Keratinocyte (primary cell): ENCODE results near the gene SLC9A8. TPM values are rescaled to one million over a fixed set of nuclear protein-coding genes. Genes with fewer than 3 reads are reported as not detected.
A peak's percentile ranks its signal among the peaks of the same experiment; 100 is the strongest.

ENCODE experiments used
- DNase-seq: peaks from one replicate; pipeline ENCODE4 v3.0.0-alpha.2; 2011; ENCODE audit warnings: low read depth, missing footprints, low spot score
- FAIRE-seq: peaks from 2 replicates; lab custom pipeline; 2011; peaks lifted over from hg19 to GRCh38; lab: Jason Lieb, UNC
- H2AFZ ChIP-seq: 2 replicates; pipeline ENCODE4 v1.6.0; 2012; ENCODE audit warnings: low read length, control low read depth, inconsistent platforms; ENCODE audit not compliant: control insufficient read depth
- H3K27ac ChIP-seq: 2 replicates; pipeline ENCODE4 v1.5.1; 2011; ENCODE audit warnings: low read length; ENCODE audit not compliant: control insufficient read depth, insufficient read depth
- H3K27me3 ChIP-seq: 3 replicates; pipeline ENCODE4 v1.6.0; 2011; ENCODE audit warnings: low read length; ENCODE audit not compliant: control insufficient read depth, insufficient read depth; ENCODE audit errors: extremely low read depth
- H3K36me3 ChIP-seq, 2 experiments: 2 replicates in 1 of 2; 3 replicates in 1 of 2; pipeline ENCODE4 v1.5.1; 2011; ENCODE audit warnings: low read length in 2 of 2, mild to moderate bottlenecking in 1 of 2; ENCODE audit not compliant: control insufficient read depth in 2 of 2, insufficient read depth in 2 of 2; ENCODE audit errors: extremely low read depth in 1 of 2
- H3K4me1 ChIP-seq: 3 replicates; pipeline ENCODE4 v1.5.1; 2011; ENCODE audit warnings: low read length; ENCODE audit not compliant: control insufficient read depth, insufficient read depth; ENCODE audit errors: extremely low read depth
- H3K4me2 ChIP-seq: 3 replicates; pipeline ENCODE4 v1.6.0; 2011; ENCODE audit warnings: low read depth, low read length; ENCODE audit not compliant: control insufficient read depth, insufficient read depth; ENCODE audit errors: extremely low read depth
- H3K4me3 ChIP-seq, 3 experiments: fragments of 200-600 bp in 1 of 3; sonication (generic) in 1 of 3; 2 replicates in 2 of 3; 3 replicates in 1 of 3; pipeline ENCODE4 v1.5.1; 2011 to 2016; ENCODE audit warnings: low read length in 3 of 3, mild to moderate bottlenecking in 3 of 3, control low read depth in 2 of 3, inconsistent platforms in 1 of 3, low read depth in 1 of 3, mixed read lengths in 1 of 3, mixed run types in 1 of 3, moderate library complexity in 1 of 3; ENCODE audit not compliant: control insufficient read depth in 2 of 3, insufficient read depth in 2 of 3; ENCODE audit errors: extremely low read depth in 1 of 3
- H3K79me2 ChIP-seq: 2 replicates; pipeline ENCODE4 v1.6.0; 2012; ENCODE audit warnings: low read length; ENCODE audit not compliant: control insufficient read depth, insufficient read depth
- H3K9ac ChIP-seq: 3 replicates; pipeline ENCODE4 v1.6.0; 2011; ENCODE audit warnings: low read length; ENCODE audit not compliant: control insufficient read depth, insufficient read depth; ENCODE audit errors: extremely low read depth
- H3K9me1 ChIP-seq: 3 replicates; pipeline ENCODE4 v1.6.0; 2011; ENCODE audit warnings: low read length; ENCODE audit not compliant: control insufficient read depth, insufficient read depth; ENCODE audit errors: extremely low read depth
- H3K9me3 ChIP-seq: 2 replicates; pipeline ENCODE4 v1.5.1; 2012; ENCODE audit warnings: low read depth, low read length; ENCODE audit not compliant: control insufficient read depth
- H4K20me1 ChIP-seq: 3 replicates; pipeline ENCODE4 v1.6.0; 2011; ENCODE audit warnings: low read length; ENCODE audit not compliant: control insufficient read depth, insufficient read depth; ENCODE audit errors: extremely low read depth
- CTCF ChIP-seq, 3 experiments: IDR thresholded peaks in 1 of 3; conservative IDR thresholded peaks in 1 of 3; optimal IDR thresholded peaks in 1 of 3; 2 replicates in 2 of 3; 3 replicates in 1 of 3; pipeline versions ENCODE3 to v1.5.1; 2011; ENCODE audit warnings: low read length in 3 of 3, mild to moderate bottlenecking in 3 of 3, moderate library complexity in 2 of 3, control low read depth in 1 of 3, inconsistent platforms in 1 of 3; ENCODE audit not compliant: insufficient read depth in 2 of 3; ENCODE audit errors: extremely low read depth in 1 of 3
- EZH2 ChIP-seq: IDR thresholded peaks from one replicate; pipeline ENCODE4 v1.6.1; 2012; ENCODE audit warnings: inconsistent platforms, mild to moderate bottlenecking, low read length, moderate library complexity
- dilution Hi-C: fragments of 300-500 bp; cut with MboI; formaldehyde crosslinking; loops from one replicate; pipeline ENCODE4 v1.7.0; 2020; ENCODE audit warnings: low sequenced_read_pairs; ENCODE audit not compliant: extremely low pct_ligation_motif_present
- polyA plus RNA-seq, 5 experiments: library from polyadenylated mRNA; depleted of rRNA in 3 of 5; stranded (reverse) in 3 of 5; stranded (forward) in 1 of 5; unstranded in 1 of 5; fragments of >200 nt; gene quantifications; 1 replicate in 1 of 5; 2 replicates in 3 of 5; 3 replicates in 1 of 5; pipeline versions ENCODE4 v1.2.1 to v1.2.3, GENCODE V29; 2011 to 2012; ENCODE audit warnings: missing spikeins in 2 of 5, low read depth in 1 of 5, low replicate concordance in 1 of 5

The SLC9A8 gene
- polyA plus RNA-seq, 1 donor (not counting 4 experiments of a cell fraction or from before 2014, with no cell fraction given): 1.9 TPM

DNA sequence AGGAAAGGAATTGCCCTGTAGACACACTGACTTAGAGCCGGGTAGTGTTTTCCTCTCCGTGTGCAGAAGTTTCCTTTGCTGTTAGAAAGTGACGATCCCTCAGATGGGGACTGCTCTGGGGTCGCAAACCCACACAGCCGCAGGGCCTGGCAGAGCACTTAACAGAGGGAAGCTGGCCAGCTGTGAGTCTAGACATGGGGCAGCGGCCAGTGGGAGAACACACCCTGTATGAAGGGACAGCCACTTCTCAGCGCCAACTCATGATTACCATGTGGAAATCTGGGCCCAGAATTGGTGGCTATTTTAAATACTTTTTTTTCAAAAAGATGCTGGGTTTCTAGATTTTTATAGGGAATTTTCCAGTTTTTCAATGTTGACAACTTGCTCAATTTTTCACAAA is 39.4 kb downstream of the SLC9A8 start:
- H3K79me2 ChIP-seq: no peaks in the 10 kb centered on the region
- H3K4me2 ChIP-seq: no peak overlapping the region
- dilution Hi-C loops: no loop called here
- no peak overlapping the region for H2AFZ ChIP-seq
- DNase-seq (no peak), FAIRE-seq (no peak)
- H3K27me3 ChIP-seq: no peaks in the 10 kb centered on the region
- peaks cover 23% of the 10 kb centered on the region for H3K4me1 ChIP-seq
- no peaks in the 10 kb centered on the region for H4K20me1 ChIP-seq
- no peaks in the 10 kb centered on the region for H3K9me1 ChIP-seq
- TF ChIP-seq EZH2: no peak
- H3K9ac ChIP-seq: no peak overlapping the region
- no peaks in the 10 kb centered on the region for H3K9me3 ChIP-seq
- peaks cover 9 to 13% of the 10 kb centered on the region in 2 experiments for H3K36me3 ChIP-seq
- no peak overlapping the region for H3K4me3 ChIP-seq
- no peak overlapping the region for H3K27ac ChIP-seq

GRCh38 chr20:49852522-49853080 is 40.0 kb downstream of the SLC9A8 start:
- H3K27me3 ChIP-seq: no peaks in the 10 kb centered on the region
- no peak overlapping the region for H3K4me2 ChIP-seq
- H3K79me2 ChIP-seq: no peaks in the 10 kb centered on the region
- no peak overlapping the region for H2AFZ ChIP-seq
- H3K4me3 ChIP-seq: no peak overlapping the region
- H3K27ac ChIP-seq: no peak overlapping the region
- H3K36me3 ChIP-seq: peaks cover 9 to 13% of the 10 kb centered on the region in 2 experiments
- no peak for FAIRE-seq
- no peak overlapping the region for H3K9ac ChIP-seq
- dilution Hi-C loops: no loop called here
- H4K20me1 ChIP-seq: no peaks in the 10 kb centered on the region
- no peak for TF ChIP-seq CTCF (optimal IDR thresholded peaks at IDR 0.05 in 1 of 3, IDR thresholded peaks at IDR 0.05 in 1 of 3, conservative IDR thresholded peaks at IDR 0.05 in 1 of 3; ENCODE audit: extremely low read depth in 1 of 3, insufficient read depth in 2 of 3, low read length in 3 of 3)
- no peak for TF ChIP-seq EZH2
- no peaks in the 10 kb centered on the region for H3K9me3 ChIP-seq
- DNase-seq: no peak
- no peaks in the 10 kb centered on the region for H3K9me1 ChIP-seq
- peaks cover 23% of the 10 kb centered on the region for H3K4me1 ChIP-seq

GRCh38 chr20:49853640-49854039 is 41.0 kb downstream of the SLC9A8 start:
- no peak overlapping the region for H3K9ac ChIP-seq
- H2AFZ ChIP-seq: no peak overlapping the region
- no peaks in the 10 kb centered on the region for H3K79me2 ChIP-seq
- H3K9me1 ChIP-seq: no peaks in the 10 kb centered on the region
- DNase-seq (no peak), FAIRE-seq (peak; percentile 64)
- TF ChIP-seq EZH2 (no peak), CTCF (optimal IDR thresholded peaks at IDR 0.05 in 1 of 3, IDR thresholded peaks at IDR 0.05 in 1 of 3, conservative IDR thresholded peaks at IDR 0.05 in 1 of 3; ENCODE audit: extremely low read depth in 1 of 3, insufficient read depth in 2 of 3, low read length in 3 of 3) (no peak)
- peaks cover 23% of the 10 kb centered on the region for H3K4me1 ChIP-seq
- H3K36me3 ChIP-seq: peaks cover 9 to 13% of the 10 kb centered on the region in 2 experiments
- no peak overlapping the region for H3K4me2 ChIP-seq
- H3K27ac ChIP-seq: peak overlapping the region; percentile 15
- no peak overlapping the region for H3K4me3 ChIP-seq
- H4K20me1 ChIP-seq: no peaks in the 10 kb centered on the region
- dilution Hi-C loops: no loop called here
- no peaks in the 10 kb centered on the region for H3K9me3 ChIP-seq
- no peaks in the 10 kb centered on the region for H3K27me3 ChIP-seq
